Peyer's patch (tissue), 4 donors: Measurements from ENCODE around the gene CADPS2.

ENCODE experiments used
- CTCF ChIP-seq, 6 experiments: fragments of 450-650 bp in 4 of 6; fragments of 200-600 bp in 2 of 6; sonication (generic) in 1 of 6; IDR thresholded peaks; one replicate each; pipeline ENCODE4 v1.5.1; 2017 to 2019; ENCODE audit warnings: antibody characterized with exemption in 6 of 6, mild to moderate bottlenecking in 3 of 6, moderate library complexity in 1 of 6
- POLR2A ChIP-seq, 2 donors: fragments of 450-650 bp; IDR thresholded peaks; one replicate each; pipeline ENCODE4 v1.5.1; 2017; ENCODE audit warnings: antibody characterized with exemption in 2 of 2, mild to moderate bottlenecking in 2 of 2, moderate library complexity in 2 of 2

GRCh38 chr7:122511268-122511667 lies 375.0 kb downstream of the CADPS2 start:
- TF ChIP-seq CTCF (IDR thresholded peaks at IDR 0.05) (no peak), POLR2A (IDR thresholded peaks at IDR 0.05) (no peak)
